Ovary (tissue), 9 donors: ENCODE data around the gene EVI5. TPM values are rescaled to one million over a fixed set of nuclear protein-coding genes. Genes with fewer than 3 reads are reported as not detected.

Experiments
- DNase-seq, 5 donors: peaks; one replicate each; pipeline ENCODE4 v3.0.0-alpha.2; 2019 to 2020
- H3K27ac ChIP-seq, 2 donors: fragments of 200-600 bp; one replicate each; pipeline versions ENCODE4 v1.5.1 to v1.8.0; 2019 to 2022
- H3K27me3 ChIP-seq: fragments of 200-600 bp; one replicate; pipeline ENCODE4 v1.8.0; 2022
- H3K36me3 ChIP-seq: fragments of 200-600 bp; sonication (generic); one replicate; pipeline ENCODE4 v1.5.1; 2019
- H3K4me1 ChIP-seq: one replicate; pipeline ENCODE4 v1.8.1; 2013; ENCODE audit warnings: mild to moderate bottlenecking, moderate library complexity; ENCODE audit not compliant: insufficient read depth
- H3K4me3 ChIP-seq: fragments of 200-600 bp; sonication (generic); one replicate; pipeline ENCODE4 v1.5.1; 2017
- H3K9me3 ChIP-seq, 2 donors: fragments of 200-600 bp in 1 of 2; sonication (generic) in 1 of 2; one replicate each; pipeline versions ENCODE4 v1.5.1 to v1.8.1; 2013 to 2019; ENCODE audit warnings: mild to moderate bottlenecking in 1 of 2, moderate library complexity in 1 of 2
- CTCF ChIP-seq, 3 donors: fragments of 450-650 bp in 2 of 3; fragments of 200-600 bp in 1 of 3; IDR thresholded peaks; one replicate each; pipeline versions ENCODE4 v1.5.1 to v1.8.0; 2016 to 2022; ENCODE audit warnings: antibody characterized with exemption in 3 of 3, mild to moderate bottlenecking in 1 of 3
- EP300 ChIP-seq: sonication (generic); formaldehyde crosslinking; IDR thresholded peaks from one replicate; pipeline ENCODE4 v1.6.1; 2017; ENCODE audit warnings: antibody characterized with exemption
- POLR2A ChIP-seq: fragments of 450-650 bp; IDR thresholded peaks from one replicate; pipeline ENCODE4 v1.6.1; 2017; ENCODE audit warnings: antibody characterized with exemption, mild to moderate bottlenecking, moderate library complexity
- WGBS, 3 donors: extraction: QIAGEN DNeasy Blood & Tissue Kit in 1 of 3; methylation state at CpG; one replicate each; pipeline versions ENCODE4 v1.1.5 to v1.1.7; 2013 to 2017; 5-methylcytosine and 5-hydroxymethylcytosine counted together
- intact Hi-C, 4 donors: fragments of 100-400 bp; cut with DNase I; formaldehyde crosslinking; loops; one replicate each; pipeline versions ENCODE4 v1.11.0 to v1.15.1; 2022 to 2023
- polyA plus RNA-seq, 2 donors: library from polyadenylated mRNA; stranded (reverse); fragments of 200-250 nt in 1 of 2; fragments of 350-450 nt in 1 of 2; fragmentation: Illumina TruSeq in 1 of 2; extraction: RNeasy Lipid Tissue Mini Kit (QIAGEN cat#74804) in 1 of 2; gene quantifications; one replicate each; pipeline ENCODE4 v1.2.3, GENCODE V29; 2013 to 2014
- total RNA-seq, 7 donors: library from RNA; depleted of rRNA in 2 of 7; stranded (reverse); fragments of >200 nt in 2 of 7; fragmentation: NEBNext Ultra II Directional in 3 of 7; extraction: Animal tissue kit (Norgen Biotek cat#: 25700) in 3 of 7; gene quantifications; one replicate each; pipeline versions ENCODE4 v1.1.0 to v1.2.4, GENCODE V29; 2016 to 2023
- donor health status: DM: no; HTN: no; CAD: no; lungs with moderate emphysema.
- donor health status: DM: no; HTN: no; CAD: no.
- donor health status: Bipolar disorder and iron deficiency.
- donor health status: DM: yes; HTN: yes; CAD: no.
- donor health status: DM: no; HTN: no; CAD: no.
- donor health status: DM: yes; HTN: yes; CAD: no.

Gene EVI5
- total and polyA plus RNA-seq, 9 donors, result 4.4 to 36.7 (median 23.7) TPM

- H3K4me1 ChIP-seq, result peaks cover 6% of the 10 kb centered on the region
- WGBS, 3 donors, result 44 to 58% (median 51%) methylated on average over 12 of the region's 12 CpGs
- no peaks in the 10 kb centered on the region for H3K9me3 ChIP-seq
- no peak overlapping the region for H3K27ac ChIP-seq
- H3K27me3 ChIP-seq, result no peaks in the 10 kb centered on the region
- TF ChIP-seq POLR2A (no peak), CTCF (IDR thresholded peaks at IDR 0.05) (no peak), EP300 (no peak)
- no peaks in the 10 kb centered on the region for H3K36me3 ChIP-seq
- DNase-seq, result no peak
- intact Hi-C loops, result no loop called here
- no peak overlapping the region for H3K4me3 ChIP-seq
Measured at GRCh38 chr1:92476071-92476631, 308.8 kb downstream of the EVI5 start.

- no peak for TF ChIP-seq POLR2A
- no peak for TF ChIP-seq CTCF (IDR thresholded peaks at IDR 0.05)
- TF ChIP-seq EP300, result no peak
- no peaks in the 10 kb centered on the region for H3K4me1 ChIP-seq
- H3K27ac ChIP-seq, result no peak overlapping the region
- no peak for DNase-seq
- H3K36me3 ChIP-seq, result no peaks in the 10 kb centered on the region
- intact Hi-C loops, result no loop called here
- no peak overlapping the region for H3K4me3 ChIP-seq
- no peaks in the 10 kb centered on the region for H3K9me3 ChIP-seq
- WGBS, 3 donors, result 77 to 85% (median 84%) methylated on average over 3 of the region's 3 CpGs
- H3K27me3 ChIP-seq, result no peaks in the 10 kb centered on the region
Measured at GRCh38 chr1:92475029-92475428, 309.9 kb downstream of the EVI5 start.

- no peaks in the 10 kb centered on the region for H3K27me3 ChIP-seq
- H3K9me3 ChIP-seq, result no peaks in the 10 kb centered on the region
- intact Hi-C loops, result no loop called here
- H3K4me3 ChIP-seq, result no peak overlapping the region
- no peaks in the 10 kb centered on the region for H3K36me3 ChIP-seq
- TF ChIP-seq CTCF (IDR thresholded peaks at IDR 0.05) (no peak), POLR2A (no peak), EP300 (no peak)
- no peak for DNase-seq
- WGBS, 3 donors, result 78 to 85% (median 78%) methylated on average over 5 of the region's 5 CpGs
- H3K27ac ChIP-seq, result no peak overlapping the region
- H3K4me1 ChIP-seq, result no peaks in the 10 kb centered on the region
Measured at GRCh38 chr1:92473781-92474495, 311.0 kb downstream of the EVI5 start.

GRCh38 chr1:92470216-92470615 lies 314.7 kb downstream of the EVI5 start:
- Histone ChIP-seq H3K4me3 (no peak overlapping the region), H3K27ac (no peak overlapping the region), H3K9me3 (no peaks in the 10 kb centered on the region), H3K27me3 (no peaks in the 10 kb centered on the region), H3K36me3 (no peaks in the 10 kb centered on the region), H3K4me1 (no peaks in the 10 kb centered on the region)
- 88 to 92% (median 91%) methylated on average over 1 of the region's 1 CpG for WGBS, 3 donors
- intact Hi-C loops, result no loop called here
- no peak for DNase-seq
- TF ChIP-seq EP300, result no peak

- Histone ChIP-seq H3K4me1 (no peaks in the 10 kb centered on the region), H3K27ac (no peak overlapping the region), H3K36me3 (no peaks in the 10 kb centered on the region), H3K4me3 (no peak overlapping the region), H3K27me3 (no peaks in the 10 kb centered on the region), H3K9me3 (no peaks in the 10 kb centered on the region)
- TF ChIP-seq EP300, result no peak
- TF ChIP-seq CTCF (IDR thresholded peaks at IDR 0.05), result no peak
- TF ChIP-seq POLR2A, result no peak
- no peak for DNase-seq
- 94 to 100% (median 94%) methylated on average over 1 of the region's 1 CpG for WGBS, 3 donors
- intact Hi-C loops, result no loop called here
Measured at GRCh38 chr1:92466683-92467352, 318.1 kb downstream of the EVI5 start.
